Measurements from ENCODE around the gene MIF4GD.
"Not testable (repeated sequence)": the region's sequence is repeated elsewhere in the genome, so short reads cannot be mapped to it uniquely, and the experiment has no call there.

Gene MIF4GD

DNA sequence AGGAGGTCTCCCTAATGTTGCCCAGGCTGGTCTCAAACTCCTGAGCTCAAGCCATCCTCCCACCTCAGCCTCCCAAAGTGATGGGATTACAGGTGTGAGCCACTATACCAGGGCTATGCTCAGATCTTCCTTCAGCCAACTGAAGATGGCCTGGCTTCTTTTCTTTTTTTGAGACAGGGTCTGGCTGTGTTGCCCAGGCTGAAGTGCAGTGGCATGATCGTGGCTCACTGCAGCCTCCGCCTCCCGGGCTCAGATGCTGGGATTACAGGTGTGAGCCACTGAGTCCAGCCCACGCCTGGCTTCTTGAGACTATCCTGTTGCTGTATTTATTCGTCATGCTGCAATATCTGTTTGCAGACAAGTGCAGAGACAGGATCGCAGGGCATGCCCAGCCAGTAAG lies 14.1 kb upstream of the MIF4GD start:
- Histone ChIP-seq H3K9me3 (ENCODE audit: control insufficient read depth in 1 of 2, low read length in 2 of 2) (no peaks in the 10 kb centered on the region), H3K27me3 (ENCODE audit: low read depth, low read length) (no peaks in the 10 kb centered on the region), H3K4me1 (ENCODE audit: control insufficient read depth in 1 of 2, insufficient read depth in 2 of 2, low read length in 2 of 2) (peaks cover 0 to 7% of the 10 kb centered on the region in 2 donors), H3K27ac (ENCODE audit: low read length) (no peak overlapping the region), H3K4me3 (ENCODE audit: low read depth in 1 of 2, low read length in 2 of 2) (no peak overlapping the region), H3K36me3 (ENCODE audit: control insufficient read depth in 1 of 2, insufficient read depth in 2 of 2, low read length in 2 of 2) (peaks cover 0 to 10% of the 10 kb centered on the region in 2 donors)

DNA sequence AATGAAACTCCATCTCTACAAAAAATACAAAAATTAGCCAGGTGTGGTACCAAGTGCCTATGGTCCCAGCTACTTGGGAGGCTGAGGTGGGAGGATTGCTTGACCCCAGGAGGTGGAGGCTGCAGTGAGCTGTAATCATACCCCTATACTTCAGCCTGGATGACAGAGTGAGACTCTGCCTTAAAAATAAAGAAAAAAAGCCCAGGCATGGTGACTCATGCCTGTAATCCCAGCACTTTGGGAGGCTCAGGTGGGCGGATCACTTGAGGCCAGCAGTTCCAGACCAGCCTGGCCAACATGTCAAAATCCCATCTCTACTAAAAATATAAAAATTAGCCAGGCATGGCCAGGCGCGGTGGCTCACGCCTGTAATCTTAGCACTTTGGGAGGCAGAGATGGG lies 9.2 kb upstream of the MIF4GD start:
- H3K9me3 ChIP-seq (ENCODE audit: control insufficient read depth in 1 of 2, low read length in 2 of 2); H3K4me3 ChIP-seq (ENCODE audit: low read depth in 1 of 2, low read length in 2 of 2); H3K27me3 ChIP-seq (ENCODE audit: low read depth, low read length); H3K4me1 ChIP-seq (ENCODE audit: control insufficient read depth in 1 of 2, insufficient read depth in 2 of 2, low read length in 2 of 2); H3K27ac ChIP-seq (ENCODE audit: low read length): not testable (repeated sequence)
- H3K36me3 ChIP-seq (ENCODE audit: control insufficient read depth in 1 of 2, insufficient read depth in 2 of 2, low read length in 2 of 2) = peaks cover 3 to 15% of the 10 kb centered on the region in 2 donors

DNA sequence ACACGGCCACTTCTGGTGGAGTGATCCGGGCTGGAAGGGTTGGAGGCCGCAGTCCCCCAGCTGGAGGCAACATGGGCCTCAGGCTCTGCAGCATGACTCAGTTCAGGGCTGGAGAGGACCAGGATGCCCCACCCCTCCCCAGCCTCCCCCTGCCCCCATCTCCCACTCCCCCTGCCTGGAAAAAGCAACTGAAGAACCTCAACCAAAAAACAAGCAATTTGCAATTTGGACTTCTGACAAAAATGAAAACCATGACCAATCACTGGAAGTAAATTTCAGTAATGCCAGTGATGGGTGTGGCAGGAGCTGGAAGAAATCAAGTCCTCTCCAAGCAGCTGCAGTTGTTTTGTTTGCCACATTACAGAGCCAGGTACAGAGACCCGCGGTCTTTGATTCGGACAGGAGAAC lies 6.6 kb upstream of the MIF4GD start:
- H3K27me3 ChIP-seq (ENCODE audit: low read depth, low read length) = no peaks in the 10 kb centered on the region
- peaks cover 0 to 8% of the 10 kb centered on the region in 2 donors for H3K4me1 ChIP-seq (ENCODE audit: control insufficient read depth in 1 of 2, insufficient read depth in 2 of 2, low read length in 2 of 2)
- peaks cover 3 to 12% of the 10 kb centered on the region in 2 donors for H3K36me3 ChIP-seq (ENCODE audit: control insufficient read depth in 1 of 2, insufficient read depth in 2 of 2, low read length in 2 of 2)
- no peak overlapping the region for H3K4me3 ChIP-seq (ENCODE audit: low read depth in 1 of 2, low read length in 2 of 2)
- no peaks in the 10 kb centered on the region for H3K9me3 ChIP-seq (ENCODE audit: control insufficient read depth in 1 of 2, low read length in 2 of 2)
- H3K27ac ChIP-seq (ENCODE audit: low read length) = no peak overlapping the region

- Histone ChIP-seq H3K27me3 (ENCODE audit: low read depth, low read length) (no peaks in the 10 kb centered on the region), H3K36me3 (ENCODE audit: control insufficient read depth in 1 of 2, insufficient read depth in 2 of 2, low read length in 2 of 2) (peaks cover 3 to 5% of the 10 kb centered on the region in 2 donors), H3K4me1 (ENCODE audit: control insufficient read depth in 1 of 2, insufficient read depth in 2 of 2, low read length in 2 of 2) (peaks cover 4 to 26% of the 10 kb centered on the region in 2 donors), H3K4me3 (ENCODE audit: low read depth in 1 of 2, low read length in 2 of 2) (no peak overlapping the region), H3K27ac (ENCODE audit: low read length) (no peak overlapping the region), H3K9me3 (ENCODE audit: control insufficient read depth in 1 of 2, low read length in 2 of 2) (no peaks in the 10 kb centered on the region)
Measured at GRCh38 chr17:75273977-75274708, 3.1 kb upstream of the MIF4GD start.

GRCh38 chr17:75272848-75273184 lies 1.8 kb upstream of the MIF4GD start:
- Histone ChIP-seq H3K9me3 (ENCODE audit: control insufficient read depth in 1 of 2, low read length in 2 of 2) (no peaks in the 10 kb centered on the region), H3K27ac (ENCODE audit: low read length) (no peak overlapping the region), H3K4me1 (ENCODE audit: control insufficient read depth in 1 of 2, insufficient read depth in 2 of 2, low read length in 2 of 2) (peaks cover 4 to 26% of the 10 kb centered on the region in 2 donors), H3K4me3 (ENCODE audit: low read depth in 1 of 2, low read length in 2 of 2) (no peak overlapping the region), H3K27me3 (ENCODE audit: low read depth, low read length) (no peaks in the 10 kb centered on the region), H3K36me3 (ENCODE audit: control insufficient read depth in 1 of 2, insufficient read depth in 2 of 2, low read length in 2 of 2) (peaks cover 3 to 5% of the 10 kb centered on the region in 2 donors)

DNA sequence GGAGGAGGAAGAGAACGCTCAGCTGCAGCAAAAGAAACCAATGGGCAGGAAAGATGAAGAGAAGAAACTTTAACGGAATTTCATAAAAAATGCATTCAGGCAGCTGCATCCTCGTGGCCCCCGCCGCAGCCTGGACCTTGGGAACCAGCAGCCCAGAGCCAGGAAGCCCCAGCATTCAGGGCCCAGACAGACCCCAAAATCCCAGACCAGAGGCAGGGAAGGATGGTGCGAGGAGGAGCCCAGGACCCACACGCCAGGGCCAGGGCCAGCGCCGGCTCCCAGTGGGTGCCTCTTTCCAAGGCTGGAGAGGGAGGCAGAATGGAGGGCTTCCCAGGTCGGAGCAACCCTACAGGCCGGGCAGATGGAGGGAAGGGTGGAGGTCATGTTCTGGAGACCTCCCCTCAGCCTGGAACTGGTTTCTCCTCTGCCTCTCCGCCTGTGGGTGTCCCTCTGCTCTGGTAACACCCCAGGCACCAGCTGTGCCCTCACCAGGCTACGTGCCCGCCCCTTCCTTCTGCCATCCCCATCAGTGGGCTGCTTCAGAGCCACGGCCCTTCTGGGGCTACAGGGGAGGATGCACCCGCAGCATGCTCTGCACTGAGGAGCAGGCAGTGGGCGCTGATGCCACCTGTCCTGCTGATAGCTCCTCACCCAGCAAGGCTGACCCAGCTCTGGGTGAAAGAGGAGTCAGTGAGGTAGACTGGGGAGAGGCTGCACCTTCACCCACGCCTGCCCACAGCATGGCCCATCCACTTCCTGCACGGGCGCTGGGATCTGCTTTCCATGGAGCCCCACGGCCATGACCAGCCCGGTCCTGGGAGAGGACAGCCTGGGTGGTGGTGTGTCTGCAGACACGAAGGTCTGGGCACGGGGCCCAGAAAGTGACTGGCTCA lies 1.2 kb upstream of the MIF4GD start:
- peaks cover 4 to 29% of the 10 kb centered on the region in 2 donors for H3K4me1 ChIP-seq (ENCODE audit: control insufficient read depth in 1 of 2, insufficient read depth in 2 of 2, low read length in 2 of 2)
- no peaks in the 10 kb centered on the region for H3K27me3 ChIP-seq (ENCODE audit: low read depth, low read length)
- H3K9me3 ChIP-seq (ENCODE audit: control insufficient read depth in 1 of 2, low read length in 2 of 2) = no peaks in the 10 kb centered on the region
- H3K36me3 ChIP-seq (ENCODE audit: control insufficient read depth in 1 of 2, insufficient read depth in 2 of 2, low read length in 2 of 2) = peaks cover under 1 to 2% of the 10 kb centered on the region in 2 donors
- peak overlapping the region; percentile 60 to 81 for H3K4me3 ChIP-seq (ENCODE audit: low read depth in 1 of 2, low read length in 2 of 2)
- no peak overlapping the region for H3K27ac ChIP-seq (ENCODE audit: low read length)

DNA sequence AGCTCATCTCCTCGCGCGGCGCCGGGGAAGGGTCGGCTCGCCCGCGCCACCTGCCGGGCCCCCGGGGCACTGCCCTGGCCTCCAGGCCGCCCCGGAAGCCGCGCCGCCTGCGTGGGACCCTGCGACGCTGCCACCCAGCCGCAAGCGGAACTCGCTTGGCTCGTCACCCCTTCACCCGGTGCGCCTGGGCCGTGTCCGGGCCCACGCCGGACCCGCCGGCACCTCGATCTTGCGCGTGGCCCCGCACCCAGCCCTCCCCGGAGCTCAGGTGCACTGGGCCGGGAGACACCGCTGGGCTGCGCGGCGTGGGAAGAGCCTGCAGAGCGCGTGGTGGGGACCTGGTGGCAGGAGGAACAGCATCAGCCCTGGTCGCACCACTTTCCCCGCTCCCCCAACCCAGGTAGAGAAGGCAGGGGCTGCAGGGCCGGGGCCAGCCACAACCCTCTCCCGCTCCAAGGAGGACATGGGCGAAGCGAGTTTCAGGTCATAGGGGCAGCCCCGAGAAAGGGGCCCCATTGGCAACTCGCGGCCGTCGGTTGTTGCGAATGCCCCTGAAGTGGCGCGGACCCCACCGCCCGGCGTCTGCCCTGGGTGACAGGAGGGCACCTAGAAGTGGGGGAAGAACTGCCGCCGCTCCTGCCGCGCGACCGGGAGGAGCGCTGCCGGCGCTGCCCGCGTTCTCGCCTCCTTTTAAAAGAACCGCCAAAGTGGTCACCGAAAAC lies 363 bp upstream of the MIF4GD start:
- Histone ChIP-seq H3K4me3 (ENCODE audit: low read depth in 1 of 2, low read length in 2 of 2) (peak overlapping the region; percentile 60 to 81), H3K9me3 (ENCODE audit: control insufficient read depth in 1 of 2, low read length in 2 of 2) (no peaks in the 10 kb centered on the region), H3K27ac (ENCODE audit: low read length) (no peak overlapping the region), H3K27me3 (ENCODE audit: low read depth, low read length) (no peaks in the 10 kb centered on the region), H3K36me3 (ENCODE audit: control insufficient read depth in 1 of 2, insufficient read depth in 2 of 2, low read length in 2 of 2) (peaks cover 2 to 5% of the 10 kb centered on the region in 2 donors), H3K4me1 (ENCODE audit: control insufficient read depth in 1 of 2, insufficient read depth in 2 of 2, low read length in 2 of 2) (peaks cover 4 to 29% of the 10 kb centered on the region in 2 donors)

GRCh38 chr17:75270218-75270965 lies 639 bp downstream of the MIF4GD start:
- peak overlapping the region; percentile 71 to 82 for H3K4me3 ChIP-seq (ENCODE audit: low read depth in 1 of 2, low read length in 2 of 2)

GRCh38 chr17:75269844-75270217 lies 1.2 kb downstream of the MIF4GD start:
- Histone ChIP-seq H3K9me3 (ENCODE audit: control insufficient read depth in 1 of 2, low read length in 2 of 2) (no peaks in the 10 kb centered on the region), H3K4me1 (ENCODE audit: control insufficient read depth in 1 of 2, insufficient read depth in 2 of 2, low read length in 2 of 2) (peaks cover 4 to 29% of the 10 kb centered on the region in 2 donors), H3K4me3 (ENCODE audit: low read depth in 1 of 2, low read length in 2 of 2) (peak overlapping the region; percentile 71 to 82), H3K36me3 (ENCODE audit: control insufficient read depth in 1 of 2, insufficient read depth in 2 of 2, low read length in 2 of 2) (peaks cover 13 to 15% of the 10 kb centered on the region in 2 donors), H3K27ac (ENCODE audit: low read length) (peak overlapping the region; percentile 54), H3K27me3 (ENCODE audit: low read depth, low read length) (no peaks in the 10 kb centered on the region)

More at GRCh38 chr17:75270218-75270965, 639 bp downstream of the MIF4GD start:
- Histone ChIP-seq H3K27me3 (ENCODE audit: low read depth, low read length) (no peaks in the 10 kb centered on the region), H3K9me3 (ENCODE audit: control insufficient read depth in 1 of 2, low read length in 2 of 2) (no peaks in the 10 kb centered on the region), H3K36me3 (ENCODE audit: control insufficient read depth in 1 of 2, insufficient read depth in 2 of 2, low read length in 2 of 2) (peaks cover 12 to 15% of the 10 kb centered on the region in 2 donors), H3K27ac (ENCODE audit: low read length) (peak overlapping the region; percentile 54), H3K4me1 (ENCODE audit: control insufficient read depth in 1 of 2, insufficient read depth in 2 of 2, low read length in 2 of 2) (peaks cover 4 to 29% of the 10 kb centered on the region in 2 donors)

DNA sequence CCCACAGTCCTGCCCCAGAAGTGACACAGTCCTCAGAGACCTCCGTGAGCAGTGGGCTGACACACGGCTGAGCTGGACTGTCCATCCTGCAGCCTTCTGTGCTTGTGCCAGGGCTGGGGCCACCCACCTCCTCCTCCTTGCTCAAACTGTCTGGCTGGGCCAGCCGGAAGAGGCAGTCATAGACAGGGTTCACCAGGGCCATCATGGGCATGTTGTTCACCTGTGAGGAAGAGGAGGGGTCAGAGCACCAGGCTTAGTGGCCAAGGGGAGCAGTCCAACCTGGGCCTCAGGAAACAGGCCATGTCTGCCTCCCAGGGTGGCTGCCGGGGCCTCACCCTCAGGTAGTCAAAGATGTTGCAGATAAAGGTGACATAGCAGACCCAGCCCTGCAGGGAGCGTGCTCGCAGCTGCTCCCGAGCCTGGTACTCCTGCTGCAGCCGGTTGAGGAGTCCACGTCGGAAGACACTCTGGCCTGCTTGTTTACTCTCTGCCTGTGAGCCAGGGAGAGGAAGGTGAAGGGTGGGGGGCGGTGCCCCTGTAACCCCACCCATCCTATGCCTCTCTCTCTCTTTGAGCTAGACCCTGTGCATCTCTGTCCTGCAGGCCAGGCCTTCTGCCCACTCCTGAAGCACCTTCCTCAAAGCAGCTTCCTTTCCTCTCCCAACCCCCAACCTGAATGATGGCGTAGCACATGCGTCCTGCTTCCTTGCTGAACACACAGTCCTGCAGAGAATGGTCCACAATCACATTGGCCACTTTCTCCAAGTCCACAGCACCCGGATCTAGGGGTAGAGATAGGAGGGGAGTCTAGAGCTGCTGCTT lies 3.4 kb downstream of the MIF4GD start:
- peaks cover 18 to 28% of the 10 kb centered on the region in 2 donors for H3K36me3 ChIP-seq (ENCODE audit: control insufficient read depth in 1 of 2, insufficient read depth in 2 of 2, low read length in 2 of 2)
- no peak overlapping the region for H3K27ac ChIP-seq (ENCODE audit: low read length)
- peaks cover 8 to 26% of the 10 kb centered on the region in 2 donors for H3K4me1 ChIP-seq (ENCODE audit: control insufficient read depth in 1 of 2, insufficient read depth in 2 of 2, low read length in 2 of 2)
- H3K4me3 ChIP-seq (ENCODE audit: low read depth in 1 of 2, low read length in 2 of 2) = no peak overlapping the region
- H3K9me3 ChIP-seq (ENCODE audit: control insufficient read depth in 1 of 2, low read length in 2 of 2) = no peaks in the 10 kb centered on the region
- no peaks in the 10 kb centered on the region for H3K27me3 ChIP-seq (ENCODE audit: low read depth, low read length)

All from muscle layer of duodenum (tissue), 2 donors.